Heart right ventricle (tissue), 16 donors: ENCODE measurements around the gene PRKN. TPM values are rescaled to one million over a fixed set of nuclear protein-coding genes. Genes with fewer than 3 reads are reported as not detected.

ENCODE experiments used
- ATAC-seq, 8 donors: fragments of 200-7000 bp; cut with Tn5 transposase; one replicate each; pipeline ENCODE4 v1.9.1; 2020; ENCODE audit warnings: mild to moderate bottlenecking in 8 of 8, moderate library complexity in 8 of 8, moderate number of reproducible peaks in 1 of 8
- DNase-seq, 2 donors: peaks; one replicate each; pipeline ENCODE4 v3.0.0-alpha.2; 2020
- H3K27ac ChIP-seq, 10 donors: fragments of 200-600 bp; sonication (generic) in 2 of 10; one replicate each; pipeline versions ENCODE4 v1.5.0 to v1.8.0; 2020 to 2022; ENCODE audit warnings: mild to moderate bottlenecking in 3 of 10
- H3K27me3 ChIP-seq, 7 donors: fragments of 200-600 bp; one replicate each; pipeline ENCODE4 v1.8.0; 2021 to 2022; ENCODE audit warnings: mild to moderate bottlenecking in 2 of 7
- H3K36me3 ChIP-seq, 9 donors: fragments of 200-600 bp; sonication (generic) in 1 of 9; one replicate each; pipeline versions ENCODE4 v1.5.0 to v1.8.0; 2020 to 2022; ENCODE audit warnings: mild to moderate bottlenecking in 2 of 9
- H3K4me1 ChIP-seq, 9 donors: fragments of 200-600 bp; sonication (generic) in 1 of 9; one replicate each; pipeline versions ENCODE4 v1.5.0 to v1.8.0; 2020 to 2022; ENCODE audit warnings: mild to moderate bottlenecking in 4 of 9
- H3K4me3 ChIP-seq, 10 donors: fragments of 200-600 bp; sonication (generic) in 2 of 10; one replicate each; pipeline versions ENCODE4 v1.5.0 to v1.8.0; 2020 to 2022; ENCODE audit warnings: mild to moderate bottlenecking in 7 of 10, moderate library complexity in 2 of 10
- H3K9me3 ChIP-seq, 11 donors: fragments of 200-600 bp in 10 of 11; sonication (generic) in 2 of 11; one replicate each; pipeline versions ENCODE4 v1.5.0 to v1.8.0; 2013 to 2022; ENCODE audit warnings: mild to moderate bottlenecking in 2 of 11, control low read depth in 1 of 11, moderate library complexity in 1 of 11
- CTCF ChIP-seq, 9 donors: fragments of 200-600 bp; sonication (generic) in 2 of 9; IDR thresholded peaks; one replicate each; pipeline versions ENCODE4 v1.5.0 to v1.8.0; 2021 to 2022; ENCODE audit warnings: antibody characterized with exemption in 9 of 9, mild to moderate bottlenecking in 5 of 9, moderate library complexity in 1 of 9
- WGBS, 2 donors: extraction: QIAGEN DNeasy Blood & Tissue Kit; methylation state at CpG; one replicate each; pipeline ENCODE4 v1.1.7; 2013; ENCODE audit warnings: inconsistent platforms in 1 of 2; 5-methylcytosine and 5-hydroxymethylcytosine counted together
- intact Hi-C, 10 donors: fragments of 100-400 bp; cut with DNase I; formaldehyde crosslinking; loops; one replicate each; pipeline versions ENCODE4 v1.11.1 to v1.14.2; 2022
- polyA plus RNA-seq, 2 donors: library from polyadenylated mRNA; stranded (reverse); fragments of 200-250 nt; gene quantifications; one replicate each; pipeline ENCODE4 v1.2.3, GENCODE V29; 2013
- total RNA-seq, 10 donors: library from RNA; stranded (reverse); fragmentation: NEBNext Ultra II Directional in 3 of 10; extraction: Animal tissue kit (Norgen Biotek cat#: 25700) in 3 of 10; gene quantifications; one replicate each; pipeline versions ENCODE4 v1.2.1 to v1.2.4, GENCODE V29; 2021 to 2023
- donor health status: Arrhythmogenic right ventricular cardiomyopathy.
- donor health status: ischemic (EF 13 %, LVEDD 7.1; RV severe dilation, severe dysfunction).
- donor health status: healthy with polysubstance abuse.
- donor health status: DM: no; HTN: yes; CAD: no.
- donor health status: DM: no; HTN: no; CAD: no.
- donor health status: ischemic (EF 25% LVEDD 6.9; RV normal size, moderate dysfunction).
- donor health status: ischemic (EF 25% LVEDD 5.7; RV mildly dilated, moderate dysfunction).
- donor health status: healthy.
- donor health status: DM: yes; HTN: yes; CAD: no.
- donor health status: Ischemic cardiomyopathy.
- donor health status: ischemic (EF 35%, LVEDD 5.7; RV mildly dilated, moderate dysfunction).
- donor health status: nonischemic (EF 11% LVEDD 7.7; RV severe dilation, severe dysfunction).
- donor health status: DM: yes; HTN: yes; CAD: no.
- donor health status: PGD.
- donor health status: ischemic (EF 29% LVEDD 5.4; RV normal size, mild dysfunction).
- donor health status: nonischemic (EF 23%, LVEDD 6.1; RV moderate dilation, normal function).

Gene PRKN
- total and polyA plus RNA-seq, 12 donors = 2.3 to 27.7 (median 26.3) TPM

GRCh38 chr6:162528538-162528937, 199.0 kb downstream of the PRKN start:
- no peak overlapping the region for H3K27ac ChIP-seq
- no peak for DNase-seq
- 86 to 88% methylated on average over 6 of the region's 6 CpGs for WGBS, 2 donors
- H3K9me3 ChIP-seq = no peaks in the 10 kb centered on the region
- peaks cover 0 to 15% (median 0%) of the 10 kb centered on the region in 9 donors for H3K4me1 ChIP-seq
- no peaks in the 10 kb centered on the region for H3K36me3 ChIP-seq
- ATAC-seq = no peak
- H3K4me3 ChIP-seq = no peak overlapping the region
- intact Hi-C loops = no loop called here
- TF ChIP-seq CTCF (IDR thresholded peaks at IDR 0.05) = no peak
- no peaks in the 10 kb centered on the region for H3K27me3 ChIP-seq

GRCh38 chr6:162526960-162527359, 200.6 kb downstream of the PRKN start:
- ATAC-seq = no peak
- no peaks in the 10 kb centered on the region for H3K27me3 ChIP-seq
- DNase-seq = no peak
- intact Hi-C loops = no loop called here
- H3K36me3 ChIP-seq = no peaks in the 10 kb centered on the region
- peaks cover 0 to under 1% (median 0%) of the 10 kb centered on the region in 9 donors for H3K4me1 ChIP-seq
- no peak overlapping the region for H3K27ac ChIP-seq
- no peak for TF ChIP-seq CTCF (IDR thresholded peaks at IDR 0.05)
- no peaks in the 10 kb centered on the region for H3K9me3 ChIP-seq
- H3K4me3 ChIP-seq = no peak overlapping the region
- WGBS, 2 donors = 85 to 86% methylated on average over 7 of the region's 7 CpGs

- no peaks in the 10 kb centered on the region for H3K36me3 ChIP-seq
- H3K9me3 ChIP-seq = no peaks in the 10 kb centered on the region
- DNase-seq (no peak), ATAC-seq (no peak)
- no peak overlapping the region for H3K27ac ChIP-seq
- no peaks in the 10 kb centered on the region for H3K27me3 ChIP-seq
- H3K4me3 ChIP-seq = no peak overlapping the region
- intact Hi-C loops = no loop called here
- H3K4me1 ChIP-seq = no peaks in the 10 kb centered on the region
- no peak for TF ChIP-seq CTCF (IDR thresholded peaks at IDR 0.05)
- WGBS, 2 donors = 78 to 89% methylated on average over 6 of the region's 6 CpGs
Measured at GRCh38 chr6:162525181-162525580, 202.4 kb downstream of the PRKN start.

- ATAC-seq (no peak), DNase-seq (no peak)
- no peak overlapping the region for H3K4me3 ChIP-seq
- H3K27me3 ChIP-seq = no peaks in the 10 kb centered on the region
- peaks cover 0 to 23% (median 13%) of the 10 kb centered on the region in 9 donors for H3K4me1 ChIP-seq
- 75 to 88% methylated on average over 4 of the region's 4 CpGs for WGBS, 2 donors
- intact Hi-C loops = no loop called here
- no peak for TF ChIP-seq CTCF (IDR thresholded peaks at IDR 0.05)
- no peaks in the 10 kb centered on the region for H3K36me3 ChIP-seq
- no peak overlapping the region for H3K27ac ChIP-seq
- no peaks in the 10 kb centered on the region for H3K9me3 ChIP-seq
Measured at GRCh38 chr6:162512744-162513143, 214.8 kb downstream of the PRKN start.
